ENCODE results near the gene ICE2. TPM values are rescaled to one million over a fixed set of nuclear protein-coding genes. Genes with fewer than 3 reads are reported as not detected.

The ICE2 gene
- total and polyA plus RNA-seq, 2 of the 8 experiments (the other 6 are each of a cell fraction or from before 2014, with no cell fraction given): 40.0 to 87.3 TPM

DNA sequence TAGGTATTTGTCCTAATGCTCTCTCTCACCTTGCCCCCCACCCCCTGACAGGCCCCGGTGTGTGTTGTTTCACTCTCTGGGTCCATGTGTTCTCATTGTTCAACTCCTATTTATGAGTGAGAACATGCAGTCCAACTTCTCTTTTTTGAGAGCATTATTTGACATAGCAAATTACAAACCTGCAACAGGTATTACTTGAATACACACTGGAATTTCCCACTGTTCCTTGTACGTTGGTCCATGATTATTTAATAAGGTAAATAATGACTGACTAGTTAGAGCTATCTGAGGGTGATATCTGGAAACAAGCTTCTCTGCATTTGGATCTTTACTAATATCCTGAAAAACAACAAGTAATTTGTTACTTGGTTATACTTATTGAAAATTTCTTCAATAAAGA is 24.1 kb downstream of the ICE2 start:
- H2BK20ac ChIP-seq (ENCODE audit: low read length): no peak overlapping the region
- no peaks in the 10 kb centered on the region for H3K79me2 ChIP-seq (ENCODE audit: control insufficient read depth in 1 of 2, insufficient read depth in 2 of 2, low read length in 2 of 2)
- no peaks in the 10 kb centered on the region for H3K4me1 ChIP-seq (replicated peaks in 1 of 4; ENCODE audit: control insufficient read depth in 3 of 4, insufficient read depth in 4 of 4, low read length in 3 of 4)
- no peak overlapping the region for H3K4ac ChIP-seq (replicated peaks; ENCODE audit: insufficient read length, low read depth, low read length)
- no peak overlapping the region for H4K8ac ChIP-seq (ENCODE audit: extremely low read depth, insufficient read depth, low read length)
- DNase-seq (ENCODE audit: low read depth in 1 of 2, low spot score in 2 of 2) (no peak), FAIRE-seq (no peak)
- no peaks in the 10 kb centered on the region for H4K20me1 ChIP-seq (replicated peaks in 1 of 2; ENCODE audit: control insufficient read depth in 1 of 2, insufficient read depth in 2 of 2, low read length in 2 of 2)
- H4K91ac ChIP-seq (replicated peaks; ENCODE audit: insufficient read length, low read length): no peak overlapping the region
- no peaks in the 10 kb centered on the region for H3K9me3 ChIP-seq (ENCODE audit: insufficient read depth in 2 of 2, low read depth in 1 of 2, low read length in 1 of 2)
- no peak overlapping the region for H3K56ac ChIP-seq (replicated peaks; ENCODE audit: insufficient read length, low read depth, low read length)
- H2BK120ac ChIP-seq (replicated peaks; ENCODE audit: low read depth, low read length): no peak overlapping the region
- H2BK15ac ChIP-seq (ENCODE audit: low read length): no peak overlapping the region
- H3K23ac ChIP-seq (ENCODE audit: insufficient read length): no peak overlapping the region
- H3K18ac ChIP-seq (ENCODE audit: extremely low read depth, low read length): no peak overlapping the region
- no peak overlapping the region for H2BK5ac ChIP-seq (ENCODE audit: low read depth, low read length)
- no peak overlapping the region for H2BK12ac ChIP-seq (ENCODE audit: low read depth, low read length)
- H3K27me3 ChIP-seq (replicated peaks in 1 of 4; ENCODE audit: control insufficient read depth in 3 of 4, extremely low read depth in 1 of 4, insufficient read depth in 3 of 4, low read length in 3 of 4): no peaks in the 10 kb centered on the region
- CTCF ChIA-PET (ENCODE audit: partially characterized antibody): interaction anchor here (1.0 to 1.3 kb wide), 2 partner anchors 12 to 93 kb away, joined by 3 to 4 read pairs; no protein-coding TSS in a partner anchor
- H2AK5ac ChIP-seq (ENCODE audit: low read depth, low read length): no peak overlapping the region
- no peak overlapping the region for H4K5ac ChIP-seq (ENCODE audit: insufficient read length, low read depth, low read length)
- TF ChIP-seq, protein P1, sequence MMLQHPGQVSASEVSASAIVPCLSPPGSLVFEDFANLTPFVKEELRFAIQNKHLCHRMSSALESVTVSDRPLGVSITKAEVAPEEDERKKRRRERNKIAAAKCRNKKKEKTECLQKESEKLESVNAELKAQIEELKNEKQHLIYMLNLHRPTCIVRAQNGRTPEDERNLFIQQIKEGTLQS (IDR thresholded peaks at IDR 0.05; ENCODE audit: insufficient read depth, low read depth, low read length): no peak
- TF ChIP-seq YY1 (IDR thresholded peaks at IDR 0.05; ENCODE audit: low read depth, low read length): no peak
- no peak for TF ChIP-seq RAD21 (IDR thresholded peaks at IDR 0.05 in 1 of 2, conservative IDR thresholded peaks at IDR 0.05 in 1 of 2; ENCODE audit: low read depth in 2 of 2, low read length in 2 of 2)
- TF ChIP-seq, protein P2, sequence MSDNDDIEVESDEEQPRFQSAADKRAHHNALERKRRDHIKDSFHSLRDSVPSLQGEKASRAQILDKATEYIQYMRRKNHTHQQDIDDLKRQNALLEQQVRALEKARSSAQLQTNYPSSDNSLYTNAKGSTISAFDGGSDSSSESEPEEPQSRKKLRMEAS (IDR thresholded peaks at IDR 0.05): no peak
- TF ChIP-seq, protein P3, sequence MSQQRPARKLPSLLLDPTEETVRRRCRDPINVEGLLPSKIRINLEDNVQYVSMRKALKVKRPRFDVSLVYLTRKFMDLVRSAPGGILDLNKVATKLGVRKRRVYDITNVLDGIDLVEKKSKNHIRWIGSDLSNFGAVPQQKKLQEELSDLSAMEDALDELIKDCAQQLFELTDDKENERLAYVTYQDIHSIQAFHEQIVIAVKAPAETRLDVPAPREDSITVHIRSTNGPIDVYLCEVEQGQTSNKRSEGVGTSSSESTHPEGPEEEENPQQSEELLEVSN (IDR thresholded peaks at IDR 0.05): no peak
- TF ChIP-seq KDM4A (IDR thresholded peaks at IDR 0.05; ENCODE audit: low read depth, low read length, severe bottlenecking): no peak
- no peak for TF ChIP-seq CREB1 (IDR thresholded peaks at IDR 0.05)
- TF ChIP-seq POU5F1 (IDR thresholded peaks at IDR 0.05; ENCODE audit: low read depth, low read length): no peak
- TF ChIP-seq CTBP2 (IDR thresholded peaks at IDR 0.05; ENCODE audit: borderline replicate concordance, insufficient read depth, insufficient read length, low read length): no peak
- TF ChIP-seq RNF2 (IDR thresholded peaks at IDR 0.05; ENCODE audit: borderline replicate concordance, low read depth, low read length, missing control alignments, poor library complexity, severe bottlenecking): no peak
- TF ChIP-seq FOSL1 (IDR thresholded peaks at IDR 0.05; ENCODE audit: insufficient read depth, low read depth, low read length): no peak
- TF ChIP-seq HDAC6 (IDR thresholded peaks at IDR 0.05; ENCODE audit: low read depth, low read length): no peak
- H3K4me3 ChIP-seq (ENCODE audit: extremely low read depth in 1 of 4, insufficient read depth in 2 of 4, low read depth in 3 of 4, low read length in 4 of 4): no peak overlapping the region
- H3K79me1 ChIP-seq (ENCODE audit: low read depth, low read length): no peaks in the 10 kb centered on the region
- 81% methylated on average over 2 of the region's 2 CpGs; no CpG with 5 or more reads in 1 of the 2 experiments for WGBS, 2 experiments (ENCODE audit: extremely low coverage in 1 of 2, insufficient coverage in 1 of 2, insufficient read length in 1 of 2, insufficient replicate concordance in 2 of 2, low coverage in 1 of 2, low lambda C conversion rate in 2 of 2, missing lambda C conversion rate in 1 of 2)
- H3K23me2 ChIP-seq (ENCODE audit: low read depth, low read length): no peaks in the 10 kb centered on the region
- POLR2A ChIA-PET (ENCODE audit: partially characterized antibody): interaction anchor here (1.0 to 1.6 kb wide), 4 partner anchors 10 to 61 kb away, joined by 3 to 4 read pairs (median 4); no protein-coding TSS in a partner anchor
- H2AFZ ChIP-seq (ENCODE audit: low read length): no peak overlapping the region
- no peak overlapping the region for H3K14ac ChIP-seq (ENCODE audit: insufficient read length)
- no peak overlapping the region for H3K4me2 ChIP-seq (ENCODE audit: insufficient read depth in 1 of 2, low read depth in 2 of 2, low read length in 2 of 2)
- H3K36me3 ChIP-seq (ENCODE audit: control insufficient read depth in 2 of 4, insufficient read depth in 4 of 4, low read length in 3 of 4): peaks cover 0 to 38% (median 14%) of the 10 kb centered on the region in 4 experiments; a peak in 6 of 8 replicates
- H3K9ac ChIP-seq (replicated peaks in 1 of 4; ENCODE audit: extremely low read depth in 1 of 4, low read depth in 3 of 4, low read length in 3 of 4): no peak overlapping the region
- H3K27ac ChIP-seq (ENCODE audit: low read depth, low read length): no peak overlapping the region

Data from H1 (cell line).